NCI-H82 treated with DMSO at 0.1 percent for 48 hours (cell line): ENCODE measurements around the gene ABCA3.
A peak's percentile ranks its signal among the peaks of the same experiment; 100 is the strongest.
"Not testable (repeated sequence)": the region's sequence is repeated elsewhere in the genome, so short reads cannot be mapped to it uniquely, and the experiment has no call there.

Experiments
- DNase-seq: peaks from one replicate; lab custom pipeline; 2025; ENCODE audit not compliant: unreplicated experiment; lab: John Stamatoyannopoulos, UW

The ABCA3 gene

DNA sequence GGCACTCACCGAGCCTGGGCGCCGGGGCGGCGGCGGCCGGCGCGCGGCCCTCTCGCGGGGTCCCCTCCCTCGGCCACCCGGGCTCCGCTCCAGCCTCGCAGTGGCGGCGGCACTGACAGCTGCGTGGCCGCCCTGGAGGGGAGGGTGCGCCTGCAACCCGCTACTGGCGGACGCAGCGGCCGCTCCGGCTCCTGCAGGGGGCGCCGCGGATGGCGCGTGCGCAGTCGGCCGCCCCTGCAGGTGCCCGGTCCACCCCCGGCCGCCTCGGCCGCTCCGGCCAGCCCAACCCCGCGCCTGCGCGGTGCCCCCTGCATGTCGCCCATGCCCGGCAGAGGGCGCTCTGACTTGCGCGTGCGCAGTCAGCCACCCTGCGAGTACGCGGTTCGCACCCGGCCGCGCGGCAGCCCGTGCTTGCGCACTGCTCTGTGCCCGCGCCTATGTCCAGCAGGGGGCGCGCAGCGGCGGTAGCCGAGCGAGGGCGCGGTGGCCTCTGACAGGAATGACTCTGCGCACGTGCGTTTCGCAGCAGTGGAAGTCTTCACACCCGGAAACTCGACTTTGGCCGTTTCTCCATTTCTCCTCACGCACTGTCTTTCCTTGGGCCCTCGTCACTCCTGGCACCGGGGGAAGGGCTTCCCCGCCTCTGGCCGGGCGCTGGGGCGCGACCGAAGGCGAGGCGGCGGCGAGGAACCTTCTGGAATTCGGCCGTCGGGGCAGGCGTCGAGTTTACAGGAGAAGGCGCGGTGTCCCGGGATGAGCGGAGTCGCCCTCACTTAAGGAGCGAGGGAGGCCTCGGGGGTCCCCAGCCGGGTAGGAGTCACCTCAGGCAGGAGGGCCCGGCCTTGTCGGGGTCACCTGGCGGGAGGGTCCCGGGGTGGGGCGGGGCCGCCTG, at the start of gene ABCA3:
Gene ABCA3 (minus strand): TSS at position 165 of the 892 bp plus-strand sequence. CDS start 14,262 bp downstream, outside the sequence.
- DNase-seq: peak; percentile 71

DNA sequence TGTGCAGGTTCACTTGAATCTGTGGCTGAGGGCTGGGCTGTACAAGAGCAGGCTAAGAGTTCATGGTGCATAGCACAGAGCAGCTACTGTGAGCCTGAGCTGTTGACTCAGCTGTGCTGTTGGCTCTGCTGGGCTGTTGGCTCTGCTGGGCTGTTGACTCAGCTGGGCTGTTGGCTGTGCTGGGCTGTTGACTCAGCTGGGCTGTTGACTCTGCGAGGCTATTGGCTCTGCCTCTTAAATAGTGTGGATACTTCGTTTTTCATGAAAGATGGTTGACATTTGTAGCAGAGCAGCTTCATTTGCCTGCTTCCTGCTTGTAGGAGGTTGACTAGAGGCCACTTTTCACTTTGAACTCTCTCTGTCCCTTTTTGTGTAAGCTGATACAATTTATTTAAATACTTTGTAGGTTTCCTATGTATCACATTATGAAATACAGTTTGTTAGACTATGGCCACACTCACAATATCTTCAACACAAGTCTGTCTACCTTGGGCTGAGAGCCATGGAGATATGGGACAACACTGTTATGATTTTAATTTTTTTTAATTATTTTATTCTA, 48.4 kb upstream of the ABCA3 start:
- DNase-seq: no peak

DNA sequence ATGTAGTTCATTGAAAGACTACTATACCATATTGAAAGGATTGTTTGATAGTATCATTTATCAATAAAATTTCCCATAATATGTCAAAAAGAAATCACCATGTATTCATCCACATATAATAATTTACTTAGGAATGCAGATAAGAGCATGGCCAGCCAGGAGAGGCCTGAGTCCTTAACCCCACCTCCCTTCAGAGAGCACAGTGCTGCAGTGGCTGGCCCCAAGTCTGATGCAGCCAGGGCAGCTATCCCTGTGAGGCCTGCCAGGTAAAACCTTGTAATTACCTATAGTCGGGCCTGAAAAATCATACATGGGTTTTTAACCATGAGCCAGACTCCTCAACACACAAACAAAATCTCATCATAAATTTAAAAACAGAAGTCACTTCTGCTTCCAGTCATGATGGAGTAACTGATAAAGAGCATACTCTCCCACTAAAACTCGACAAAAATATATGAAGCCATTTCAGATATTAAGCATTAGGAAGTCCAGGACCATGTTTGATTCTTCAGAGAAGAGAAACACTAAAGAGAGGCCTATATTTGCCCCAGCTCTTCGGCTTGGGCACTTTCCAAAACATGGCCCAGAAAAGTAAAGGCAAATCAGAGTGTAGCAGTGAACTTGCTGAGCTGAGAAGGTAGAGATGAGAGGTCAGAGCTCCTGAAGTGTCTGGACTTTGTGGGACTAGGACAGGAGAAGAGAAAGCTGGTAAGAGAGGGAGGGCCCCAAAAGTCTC, 47.8 kb upstream of the ABCA3 start:
- DNase-seq: no peak

DNA sequence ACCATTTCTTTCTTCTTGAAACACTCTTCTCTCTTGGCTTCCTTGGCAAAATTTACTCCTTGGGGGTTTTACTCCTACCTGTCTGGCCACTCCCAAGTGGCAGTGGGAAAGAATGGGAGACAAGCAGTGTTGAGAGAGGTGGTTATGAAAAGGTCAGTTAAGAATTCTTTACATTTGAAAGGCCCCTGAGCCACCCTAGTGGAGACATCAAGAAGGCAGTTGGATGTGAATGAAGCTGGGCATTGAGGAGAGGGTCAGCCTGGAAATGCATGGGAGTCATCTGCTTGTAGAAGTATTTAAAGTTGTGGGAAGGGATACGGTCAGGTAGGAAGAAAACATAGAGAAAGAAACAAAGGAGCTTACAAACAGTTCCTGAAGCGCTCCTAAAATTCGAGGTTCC, 46.5 kb upstream of the ABCA3 start:
- no peak for DNase-seq

DNA sequence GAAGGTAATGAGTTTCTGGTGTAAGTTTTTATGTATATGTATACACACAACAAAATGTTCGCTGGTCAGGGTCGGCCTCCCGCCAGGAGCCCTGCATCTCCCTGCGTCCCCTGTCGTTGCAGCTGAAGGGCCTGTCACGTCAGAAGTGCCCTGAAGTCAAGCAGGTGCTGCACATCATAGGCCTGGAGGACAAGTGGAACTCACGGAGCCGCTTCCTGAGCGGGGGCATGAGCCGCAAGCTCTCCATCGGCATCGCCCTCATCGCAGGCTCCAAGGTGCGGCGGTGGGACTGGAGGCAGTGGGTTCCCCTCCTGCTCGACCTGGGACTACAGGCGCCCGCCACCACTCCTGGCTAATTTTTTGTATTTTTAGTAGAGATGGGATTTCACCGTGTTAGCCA, 45.5 kb upstream of the ABCA3 start:
- not testable (repeated sequence) for DNase-seq

DNA sequence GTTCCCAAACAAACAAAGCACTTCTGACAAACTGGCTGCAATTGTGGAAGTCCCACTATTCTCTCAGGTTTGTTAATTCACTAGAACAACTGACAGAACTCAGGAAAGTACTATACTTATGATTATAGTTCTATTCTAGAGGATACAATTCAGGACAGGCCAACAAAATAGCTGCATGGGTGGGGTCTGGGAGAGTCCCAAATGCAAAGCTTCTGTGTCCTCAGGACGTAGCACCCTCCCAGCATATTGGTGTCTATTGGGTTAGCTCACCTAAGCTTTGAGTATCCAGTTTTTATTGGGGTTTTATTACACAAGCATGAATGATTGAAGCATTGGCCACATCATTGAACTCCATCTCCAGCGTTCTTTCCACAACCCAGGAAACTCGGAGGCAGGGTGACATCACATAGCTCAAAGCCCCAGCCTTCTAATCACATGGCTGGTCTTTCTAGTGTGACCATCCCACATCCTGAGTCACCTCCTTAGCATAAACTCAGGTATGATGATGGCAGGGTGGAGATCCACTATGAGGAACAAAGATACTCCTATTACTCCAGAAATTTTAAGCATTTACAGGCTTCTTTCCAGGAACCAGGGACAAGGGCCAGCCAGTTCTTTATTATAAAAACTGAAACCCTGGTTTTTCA, 44.8 kb upstream of the ABCA3 start:
- DNase-seq: no peak

DNA sequence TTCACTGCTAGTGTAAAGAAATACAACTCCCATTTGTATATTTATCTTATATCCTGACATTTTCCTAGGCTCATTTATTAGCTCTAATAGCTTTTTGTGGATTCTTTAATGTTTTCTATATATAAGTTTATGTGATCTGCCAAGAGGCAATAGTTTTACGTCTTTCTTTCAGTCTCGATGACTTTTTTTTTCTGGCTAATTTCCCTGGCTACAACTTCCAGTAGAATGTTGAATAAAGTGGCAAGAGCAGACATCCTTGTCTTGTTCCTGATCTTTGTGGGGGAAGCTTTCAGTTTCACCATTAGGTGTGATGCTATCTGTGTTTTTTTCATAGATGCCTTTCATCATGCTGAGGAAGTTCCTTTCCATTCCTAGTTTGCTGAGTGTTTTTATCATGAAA, 43.9 kb upstream of the ABCA3 start:
- no peak for DNase-seq

DNA sequence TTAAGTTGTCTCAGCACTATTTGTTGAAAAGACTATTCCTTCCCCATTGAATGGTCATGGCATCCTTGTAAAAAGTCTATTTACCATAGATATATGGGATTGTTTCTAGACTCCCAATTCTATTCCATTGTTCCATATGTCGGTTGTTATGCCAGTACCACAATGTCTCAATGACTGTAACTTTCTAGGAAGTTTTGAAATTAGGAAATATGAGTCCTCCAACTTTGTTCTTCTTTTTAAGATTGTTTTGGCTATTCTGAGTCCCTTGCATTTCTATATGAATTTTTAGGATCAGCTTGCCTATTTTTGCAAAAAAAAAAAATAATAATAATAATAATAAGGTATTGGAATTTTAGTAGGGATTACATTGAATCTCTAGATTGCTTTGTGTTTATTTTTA, 43.0 kb upstream of the ABCA3 start:
- DNase-seq: no peak

DNA sequence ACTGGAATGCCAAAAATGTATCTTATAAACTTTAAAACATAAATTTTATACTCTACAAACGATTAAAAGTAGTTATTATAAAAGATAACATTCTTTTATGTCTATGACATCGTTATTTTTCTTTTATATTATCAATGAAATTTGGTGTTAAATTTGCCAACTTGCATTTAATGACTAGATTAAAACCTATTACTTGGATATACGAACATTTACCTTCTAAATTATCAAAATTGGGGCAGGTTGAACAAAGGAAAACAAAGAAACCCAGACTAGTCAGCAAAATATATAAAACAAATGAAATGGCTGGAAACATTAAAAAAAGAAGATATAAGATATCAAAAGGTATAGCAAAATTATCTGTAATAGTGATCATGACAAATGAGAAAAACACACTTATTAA, 34.1 kb upstream of the ABCA3 start:
- DNase-seq: no peak

DNA sequence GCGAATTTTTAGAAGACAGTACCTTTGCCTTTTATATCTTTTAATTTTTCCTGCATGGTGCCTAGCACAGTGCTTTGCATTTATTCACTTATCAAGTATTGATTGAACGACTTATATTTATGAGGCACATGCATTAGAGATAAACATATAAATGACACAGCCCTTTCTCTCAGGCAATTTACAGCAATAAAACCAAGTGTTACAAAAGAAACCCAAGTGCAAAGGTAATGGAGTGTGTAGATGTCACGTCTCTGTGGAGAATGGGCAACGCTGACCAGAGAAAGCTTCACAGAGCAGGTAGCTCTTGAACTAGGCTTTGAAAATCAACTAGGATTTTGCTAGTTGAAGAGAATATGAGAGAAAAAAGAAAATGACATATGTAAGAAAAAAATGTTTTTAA, 32.6 kb upstream of the ABCA3 start:
- DNase-seq: no peak

DNA sequence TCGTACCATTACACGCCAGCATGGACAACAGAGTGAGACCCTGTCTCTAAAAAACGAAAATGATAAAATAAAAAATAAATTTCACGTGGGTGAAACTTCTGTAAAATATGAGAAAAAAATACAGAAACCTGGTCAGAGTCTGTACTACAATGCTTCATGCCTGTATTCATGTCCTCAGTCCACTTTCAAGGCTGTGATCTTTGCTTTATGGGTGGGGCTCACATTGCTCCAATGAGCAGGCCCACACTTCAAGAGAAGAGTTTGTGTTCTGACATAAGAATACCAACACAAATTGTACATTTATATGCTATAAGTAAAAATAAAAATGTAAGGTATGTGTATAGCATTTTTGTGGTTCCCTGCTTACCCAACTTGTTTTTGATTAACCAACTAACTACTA, 32.2 kb upstream of the ABCA3 start:
- no peak for DNase-seq

DNA sequence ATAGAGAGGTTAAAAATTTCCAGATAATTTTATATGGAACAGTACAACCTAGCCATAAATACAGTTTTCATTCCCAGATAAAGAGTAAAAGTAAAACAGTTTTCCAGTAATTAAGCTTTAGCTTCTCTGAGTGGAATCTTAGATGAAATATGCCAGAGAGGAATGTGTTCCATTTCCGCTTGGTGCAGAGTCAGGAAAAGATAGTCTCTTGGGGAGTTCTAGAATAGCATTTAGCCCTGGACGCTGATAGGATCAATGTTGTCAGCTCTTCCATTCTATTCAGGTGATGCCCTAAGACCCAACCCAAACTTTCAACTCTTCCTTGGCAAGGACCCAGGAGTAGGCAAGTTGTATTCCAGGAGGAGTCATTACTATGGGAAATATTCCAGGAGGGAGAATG, 30.9 kb upstream of the ABCA3 start:
- DNase-seq: no peak

DNA sequence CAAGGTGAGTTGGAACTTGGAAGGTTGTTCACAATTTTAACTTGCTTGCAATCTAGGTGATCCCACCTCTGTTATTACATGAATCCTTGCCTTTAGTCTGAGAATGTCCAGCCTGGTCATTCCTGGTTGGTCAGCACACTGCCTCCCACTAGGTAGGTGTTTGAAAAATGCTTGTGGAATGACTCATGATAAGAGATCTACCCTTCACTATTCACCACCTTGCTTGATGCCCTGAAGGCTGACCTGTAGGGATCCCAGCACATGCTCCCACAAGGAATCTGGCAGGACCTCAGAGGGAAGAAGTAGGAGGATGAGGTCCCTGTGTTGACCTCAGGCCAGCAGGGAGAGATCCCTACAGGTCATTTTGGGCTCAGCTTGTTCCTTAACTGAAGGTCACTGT, 30.2 kb upstream of the ABCA3 start:
- no peak for DNase-seq

DNA sequence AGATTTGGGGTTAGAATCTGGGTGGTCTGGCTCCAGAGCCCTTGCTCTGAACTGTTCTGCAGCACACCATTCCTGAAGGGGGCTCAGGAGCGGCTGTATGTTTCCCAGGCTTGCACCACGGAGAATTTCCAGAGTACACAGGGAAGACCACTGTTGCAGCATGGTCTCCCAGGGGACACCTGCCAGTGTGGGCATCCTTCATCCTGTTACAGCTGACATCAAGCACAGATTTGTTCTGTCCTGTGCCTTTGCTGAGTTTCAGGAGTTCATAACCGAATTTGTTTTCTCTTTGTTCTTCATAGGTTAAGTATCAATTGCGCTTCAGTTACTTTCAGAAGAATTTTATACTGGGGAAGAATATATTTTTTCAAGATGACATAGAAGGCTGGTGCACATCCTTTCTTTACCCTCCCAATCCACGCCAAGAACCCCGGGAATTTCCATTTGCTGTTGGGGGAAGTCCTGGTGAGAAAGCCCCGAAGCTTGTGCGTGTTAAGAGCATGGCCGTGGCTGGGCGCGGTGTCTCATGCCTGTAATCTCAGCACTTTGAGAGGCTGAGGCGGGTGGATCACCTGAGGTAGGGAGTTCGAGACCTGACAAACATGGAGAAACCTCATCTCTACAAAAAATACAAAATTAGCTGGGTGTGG, 26.3 kb upstream of the ABCA3 start:
- no peak for DNase-seq

DNA sequence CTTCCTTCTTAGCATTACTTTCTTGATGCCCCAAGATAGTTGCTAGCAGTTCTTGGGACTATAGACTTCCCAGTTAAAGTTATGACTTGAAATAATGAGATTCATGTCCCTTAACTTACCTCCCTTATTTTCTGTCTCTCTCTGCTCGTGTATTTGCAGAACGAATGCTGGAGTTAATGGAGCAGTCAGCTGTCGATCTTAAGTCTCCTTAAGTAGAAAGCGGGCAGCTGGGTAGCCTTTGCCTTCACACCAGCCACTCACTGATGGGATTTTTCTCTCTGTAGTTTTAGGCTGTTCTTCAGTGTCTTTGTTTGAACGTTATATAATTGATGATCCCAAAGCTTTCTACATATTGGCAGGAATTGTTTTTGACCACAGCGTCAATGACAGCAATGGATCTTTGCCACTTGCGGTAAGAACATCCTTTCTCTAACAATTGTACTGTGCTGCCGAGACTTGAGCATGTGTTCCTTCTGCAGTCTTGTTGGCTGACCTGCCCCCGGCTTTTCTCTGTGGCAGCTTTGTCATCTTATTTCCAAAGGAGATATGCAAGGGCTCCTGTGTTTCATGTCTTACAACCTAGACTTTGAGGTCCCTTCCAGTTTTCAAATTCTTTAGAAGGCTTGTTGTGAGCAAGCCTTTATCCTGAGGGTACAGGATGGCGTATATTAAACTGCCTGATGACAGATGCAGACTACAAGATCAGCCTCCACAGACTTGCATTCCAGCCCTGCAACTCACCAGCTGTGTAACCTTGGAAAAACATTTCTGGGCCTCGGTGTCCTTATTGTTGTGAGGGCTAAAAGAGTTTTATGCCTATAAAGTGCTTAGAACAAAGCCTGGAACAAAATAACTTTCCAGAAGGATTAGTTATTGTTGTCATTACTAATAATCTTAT, 25.1 kb upstream of the ABCA3 start:
- DNase-seq: peak; percentile 88

DNA sequence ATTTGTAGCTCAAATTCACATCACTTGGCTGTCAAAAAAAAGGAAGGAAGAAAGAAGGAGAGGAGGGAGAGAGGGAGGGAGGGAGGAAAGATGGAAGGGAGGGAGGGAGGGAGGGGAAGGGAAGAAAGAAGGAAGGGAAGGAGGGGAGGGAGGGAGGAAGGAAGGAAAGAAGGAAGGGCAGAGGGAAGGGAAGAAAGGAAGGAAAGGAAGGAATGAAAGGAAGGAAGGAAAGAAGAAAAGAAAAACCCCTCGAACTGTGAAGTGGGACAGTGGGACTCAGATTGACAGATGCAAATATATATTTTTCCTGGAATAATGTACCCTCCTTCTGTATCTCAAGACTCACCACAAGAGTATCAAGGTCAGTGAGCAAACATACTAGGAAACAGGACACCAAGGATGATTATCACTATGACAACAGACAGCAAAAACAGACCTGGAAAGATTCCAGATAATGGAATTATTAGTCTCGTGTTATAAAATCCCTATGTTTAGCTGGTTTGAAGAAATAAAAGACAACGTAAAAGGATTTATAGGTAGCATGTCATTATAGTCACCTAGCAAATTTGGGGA, 24.2 kb upstream of the ABCA3 start:
- DNase-seq: peak; percentile 89

DNA sequence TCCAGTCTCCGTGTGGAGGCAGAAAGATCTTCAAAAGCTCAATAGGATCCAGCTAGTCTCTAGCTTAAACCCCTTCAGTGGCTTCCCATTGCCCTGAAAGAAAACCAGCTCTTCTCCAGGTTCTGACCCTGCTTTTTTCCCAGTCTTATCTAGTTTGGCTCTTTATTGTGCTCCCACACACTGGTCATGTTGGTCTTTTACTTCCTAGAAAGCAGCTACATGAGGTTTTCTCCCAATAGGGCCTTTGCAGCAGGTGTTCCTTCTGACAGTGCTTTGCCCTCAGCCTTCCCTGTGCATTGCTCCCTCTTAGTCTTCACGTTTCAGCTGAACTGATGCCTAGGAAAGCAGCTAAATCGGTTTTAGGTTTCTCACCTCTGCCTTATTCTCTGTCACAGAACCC, 21.7 kb upstream of the ABCA3 start:
- no peak for DNase-seq

DNA sequence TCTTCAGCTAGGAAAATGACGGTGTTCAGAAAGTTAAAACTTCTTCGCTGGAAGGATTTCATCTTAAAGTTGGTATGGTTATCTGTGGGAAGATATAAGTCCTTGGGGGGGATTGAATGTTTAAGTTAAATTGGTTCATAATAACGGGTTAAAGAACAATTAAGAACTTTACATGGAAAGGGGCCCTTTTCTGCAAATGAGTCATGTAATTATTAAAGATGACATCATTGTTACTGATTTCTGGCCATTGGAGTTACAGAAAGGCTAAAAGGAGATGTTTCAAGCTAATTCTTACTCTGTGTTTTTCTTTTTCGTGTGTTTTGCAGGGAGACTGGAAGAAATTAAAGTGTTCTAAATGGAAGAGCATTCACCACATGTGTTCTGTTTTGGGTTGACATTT, 20.6 kb upstream of the ABCA3 start:
- no peak for DNase-seq

DNA sequence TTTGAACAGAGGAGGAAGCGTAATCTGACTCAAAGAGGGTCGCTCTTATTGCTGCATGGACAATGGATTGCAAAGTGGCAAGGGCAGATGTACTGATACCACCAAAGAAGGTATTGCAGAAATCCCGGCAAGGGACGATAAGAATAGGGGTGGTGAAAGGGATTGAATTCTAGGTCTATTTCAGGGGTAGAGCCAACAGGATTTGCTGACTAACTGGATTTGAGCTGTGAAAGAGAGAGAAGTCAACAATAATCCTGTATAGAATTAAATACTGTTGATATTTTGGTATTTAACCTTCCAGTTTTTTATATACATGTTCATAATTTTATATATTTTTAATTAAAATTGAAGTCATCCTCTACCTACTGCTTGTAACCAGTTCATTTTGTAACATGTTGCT, 19.4 kb upstream of the ABCA3 start:
- peak; percentile 87 for DNase-seq

DNA sequence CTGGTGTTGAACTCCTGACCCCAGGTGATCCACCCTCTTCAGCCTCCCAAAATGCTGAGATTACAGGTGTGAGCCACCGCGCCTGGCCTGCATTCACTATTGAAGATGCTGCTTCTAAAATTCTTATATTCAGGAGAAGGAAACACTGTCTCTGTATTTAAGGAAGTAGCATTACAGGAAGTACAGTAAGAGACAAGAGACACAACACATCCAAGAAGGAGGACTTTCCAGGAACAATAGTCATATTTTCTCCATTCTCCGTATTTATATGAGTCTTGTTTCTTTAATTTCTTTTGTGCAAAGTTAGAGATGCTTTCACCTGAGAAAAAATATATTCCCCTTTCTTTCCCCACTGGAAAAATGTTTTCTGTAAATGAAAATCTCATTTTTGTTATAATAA, 18.3 kb upstream of the ABCA3 start:
- DNase-seq: no peak
